ENCODE data around the gene NXPE3. TPM values are rescaled to one million over a fixed set of nuclear protein-coding genes. Genes with fewer than 3 reads are reported as not detected.

The NXPE3 gene
- total RNA-seq, 4 donors from 2014 or later, result 8.9 to 15.5 (median 12.5) TPM

GRCh38 chr3:101836160-101836559, 57.1 kb downstream of the NXPE3 start:
- TF ChIP-seq CTCF (IDR thresholded peaks at IDR 0.05; ENCODE audit: low read depth), result no peak

DNA sequence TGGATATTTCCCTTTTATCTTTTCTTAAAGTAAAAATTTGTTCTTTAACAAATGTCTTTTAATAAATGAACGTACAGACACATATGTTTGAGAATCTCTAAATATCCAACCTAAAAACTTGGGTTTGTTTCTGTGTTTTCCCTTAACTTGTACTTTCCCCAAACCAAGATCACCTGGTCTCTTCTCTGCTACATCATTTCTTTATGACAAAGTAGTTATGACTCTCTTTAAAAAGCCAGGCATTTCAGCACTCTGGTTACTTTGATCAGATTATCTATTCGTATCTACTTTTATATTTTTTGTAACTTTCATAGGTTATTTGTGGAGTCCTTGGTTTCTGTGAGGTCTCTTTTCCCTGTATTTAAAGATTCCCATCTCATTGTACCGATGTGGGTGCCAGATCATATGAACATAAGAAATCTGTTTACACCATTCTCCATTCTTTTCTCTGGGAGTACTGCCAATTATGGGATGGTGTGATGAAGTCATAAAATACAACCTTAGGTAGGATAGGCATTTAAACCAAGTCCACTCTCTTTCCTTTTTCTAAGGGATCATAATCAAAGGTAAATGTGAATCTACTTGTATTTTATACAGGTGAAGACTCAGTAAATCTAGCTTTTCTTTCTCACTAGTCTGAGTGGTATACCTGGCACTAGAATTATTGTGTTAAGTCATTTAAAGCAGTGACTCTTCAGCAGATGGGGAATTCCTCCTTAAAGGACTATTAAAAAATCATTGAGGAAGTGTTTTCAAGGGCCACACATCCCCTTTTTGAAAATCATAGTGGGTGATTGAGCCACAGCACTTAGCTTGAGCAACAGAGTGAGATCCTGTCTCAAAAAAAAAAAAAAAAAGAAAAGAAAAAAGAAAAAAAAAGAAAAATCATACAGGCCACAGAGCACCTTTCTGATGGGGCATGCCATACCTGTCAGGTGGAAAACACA, 57.9 kb downstream of the NXPE3 start:
- no peak for TF ChIP-seq CTCF (IDR thresholded peaks at IDR 0.05; ENCODE audit: low read depth)

- no peak for TF ChIP-seq CTCF (IDR thresholded peaks at IDR 0.05; ENCODE audit: low read depth)
Observed at GRCh38 chr3:101838691-101839090, 59.7 kb downstream of the NXPE3 start.

- no peak for TF ChIP-seq CTCF (IDR thresholded peaks at IDR 0.05; ENCODE audit: low read depth)
Observed at GRCh38 chr3:101840066-101840465, 61.1 kb downstream of the NXPE3 start.

- no peak for TF ChIP-seq CTCF (IDR thresholded peaks at IDR 0.05; ENCODE audit: low read depth)
Observed at GRCh38 chr3:101842245-101842934, 63.4 kb downstream of the NXPE3 start.

- no peak for TF ChIP-seq CTCF (IDR thresholded peaks at IDR 0.05; ENCODE audit: low read depth)
Observed at GRCh38 chr3:101842935-101843330, 63.9 kb downstream of the NXPE3 start.

GRCh38 chr3:101845425-101845824, 66.4 kb downstream of the NXPE3 start:
- no peak for TF ChIP-seq CTCF (IDR thresholded peaks at IDR 0.05; ENCODE audit: low read depth)

Data from subcutaneous adipose tissue (tissue), 4 donors.